GM12891 (cell line): ENCODE results near the gene IGFL3.

ENCODE experiments used
- PAX5 ChIP-seq: IDR thresholded peaks from 2 replicates; pipeline ENCODE4 v1.6.1; 2011; ENCODE audit warnings: low read length, moderate library complexity, mild to moderate bottlenecking; ENCODE audit not compliant: insufficient read depth, severe bottlenecking
- POLR2A ChIP-seq: IDR thresholded peaks from 2 replicates; pipeline ENCODE4 v1.6.1; 2011; ENCODE audit warnings: low read depth, low read length, control low read depth
- POLR2AphosphoS5 ChIP-seq: IDR thresholded peaks from 2 replicates; pipeline ENCODE4 v1.6.1; 2011; ENCODE audit warnings: low read depth, low read length, control low read depth
- POU2F2 ChIP-seq: IDR thresholded peaks from 2 replicates; pipeline ENCODE4 v1.6.1; 2011; ENCODE audit warnings: low read depth, mild to moderate bottlenecking, control low read depth, low read length, moderate library complexity
- SPI1 ChIP-seq: IDR thresholded peaks from 2 replicates; pipeline ENCODE4 v1.6.1; 2011; ENCODE audit warnings: low read depth, low read length, control low read depth
- TAF1 ChIP-seq: IDR thresholded peaks from 2 replicates; pipeline ENCODE4 v1.6.1; 2011; ENCODE audit warnings: low read depth, low read length, control low read depth

- TF ChIP-seq TAF1 (no peak), POLR2AphosphoS5 (no peak), SPI1 (no peak), POLR2A (no peak), POU2F2 (no peak), PAX5 (no peak)
These were observed 35.8 kb upstream of the IGFL3 start for GRCh38 chr19:46160233-46160775.
